NCI-H1092 treated with DMSO at 0.1 percent for 48 hours (cell line): Measurements from ENCODE around the gene KCNH6.

Experiments
- DNase-seq: peaks from one replicate; lab custom pipeline; 2025; lab: John Stamatoyannopoulos, UW

The KCNH6 gene

DNA sequence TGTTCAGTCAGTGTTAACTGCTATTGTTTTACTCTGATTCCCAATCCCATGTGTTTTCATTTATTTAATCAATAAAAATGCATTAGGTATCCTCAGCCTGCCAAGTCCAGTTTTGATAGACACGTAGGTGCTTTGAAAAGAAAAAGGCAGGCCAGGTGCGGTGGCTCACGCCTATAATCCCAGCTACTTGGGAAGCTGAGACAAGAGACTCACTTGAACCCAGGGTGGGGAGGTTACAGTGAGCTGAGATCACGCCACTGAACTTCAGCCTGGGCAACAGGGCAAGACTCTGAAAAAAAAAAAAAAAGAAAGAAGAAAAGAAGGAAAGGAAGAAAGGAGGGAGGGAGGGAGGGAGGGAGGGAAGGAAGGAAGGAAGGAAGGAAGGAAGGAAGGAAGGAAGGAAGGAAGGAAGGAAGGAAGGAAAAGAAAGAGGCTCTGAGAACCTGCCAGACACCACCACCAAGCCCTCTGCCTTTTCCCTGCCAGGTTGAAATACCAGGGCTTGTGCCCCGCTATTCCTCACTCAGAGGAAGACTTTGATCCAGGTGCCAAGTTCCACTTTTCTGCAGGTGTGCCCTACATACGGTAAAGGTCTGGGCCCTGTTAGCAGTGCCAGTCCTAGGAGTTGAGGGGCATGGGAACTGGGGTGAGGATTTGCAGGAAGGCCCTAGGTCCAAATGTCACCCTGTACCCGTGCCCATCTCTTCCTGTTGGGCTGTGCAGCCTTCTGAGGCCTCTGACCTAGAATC is 10.1 kb upstream of the KCNH6 start:
- peak; percentile 38 for DNase-seq

DNA sequence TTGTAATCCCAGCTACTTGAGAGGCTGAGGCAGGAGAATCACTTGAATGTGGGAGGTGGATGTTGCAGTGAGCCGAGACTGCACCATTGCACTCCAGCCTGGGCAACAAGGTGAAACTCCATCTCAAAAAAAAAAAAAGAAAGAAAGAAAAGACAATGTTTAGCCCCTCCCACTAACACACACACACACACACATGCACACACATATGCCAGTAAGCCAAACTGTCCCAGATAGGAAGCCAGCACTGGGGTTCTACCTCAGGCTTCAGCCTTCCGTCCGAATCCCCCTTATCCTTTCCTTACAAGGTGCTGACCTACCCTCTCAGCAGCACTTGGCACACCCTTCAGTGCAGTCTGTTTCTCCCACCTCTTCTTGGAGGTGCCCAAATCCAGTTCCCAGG is 8.7 kb upstream of the KCNH6 start:
- no peak for DNase-seq

DNA sequence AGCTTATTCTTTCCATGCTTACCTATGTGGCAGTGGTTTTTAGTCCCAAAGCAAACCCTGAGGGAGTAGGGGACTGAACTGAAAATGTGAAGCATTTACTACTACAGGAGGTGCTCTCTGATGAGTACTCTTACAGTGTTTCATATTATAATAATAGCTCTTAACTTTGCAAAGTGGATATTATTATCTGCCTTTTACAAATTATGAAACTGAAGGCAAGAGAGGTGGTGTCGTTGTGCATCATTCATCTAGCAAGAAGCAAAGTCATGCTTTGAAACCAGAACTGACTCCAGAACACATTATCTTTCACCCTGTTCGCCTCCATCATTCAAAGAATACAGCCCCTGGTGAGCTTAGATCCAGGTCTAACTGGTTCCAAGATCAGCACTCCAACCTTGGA is 8.2 kb upstream of the KCNH6 start:
- no peak for DNase-seq

DNA sequence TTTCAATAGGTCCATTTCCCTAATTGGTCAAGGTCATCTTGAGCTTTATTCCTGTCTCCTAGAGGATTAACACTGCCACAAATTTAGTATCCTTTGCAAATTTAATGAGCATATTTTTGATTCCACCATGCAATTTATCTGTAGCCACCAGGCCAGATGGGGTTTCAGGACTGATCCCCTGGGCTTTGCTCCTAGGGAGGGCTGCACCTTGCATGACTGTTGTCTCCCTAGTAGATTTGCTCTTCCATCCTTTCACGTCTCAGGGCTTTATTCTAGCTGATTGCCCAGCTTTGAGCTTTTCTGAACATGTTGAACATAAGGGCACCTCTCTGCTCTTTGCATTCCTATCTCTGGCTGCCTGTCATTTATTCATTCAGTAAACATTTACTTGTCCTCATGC is 7.7 kb upstream of the KCNH6 start:
- no peak for DNase-seq

DNA sequence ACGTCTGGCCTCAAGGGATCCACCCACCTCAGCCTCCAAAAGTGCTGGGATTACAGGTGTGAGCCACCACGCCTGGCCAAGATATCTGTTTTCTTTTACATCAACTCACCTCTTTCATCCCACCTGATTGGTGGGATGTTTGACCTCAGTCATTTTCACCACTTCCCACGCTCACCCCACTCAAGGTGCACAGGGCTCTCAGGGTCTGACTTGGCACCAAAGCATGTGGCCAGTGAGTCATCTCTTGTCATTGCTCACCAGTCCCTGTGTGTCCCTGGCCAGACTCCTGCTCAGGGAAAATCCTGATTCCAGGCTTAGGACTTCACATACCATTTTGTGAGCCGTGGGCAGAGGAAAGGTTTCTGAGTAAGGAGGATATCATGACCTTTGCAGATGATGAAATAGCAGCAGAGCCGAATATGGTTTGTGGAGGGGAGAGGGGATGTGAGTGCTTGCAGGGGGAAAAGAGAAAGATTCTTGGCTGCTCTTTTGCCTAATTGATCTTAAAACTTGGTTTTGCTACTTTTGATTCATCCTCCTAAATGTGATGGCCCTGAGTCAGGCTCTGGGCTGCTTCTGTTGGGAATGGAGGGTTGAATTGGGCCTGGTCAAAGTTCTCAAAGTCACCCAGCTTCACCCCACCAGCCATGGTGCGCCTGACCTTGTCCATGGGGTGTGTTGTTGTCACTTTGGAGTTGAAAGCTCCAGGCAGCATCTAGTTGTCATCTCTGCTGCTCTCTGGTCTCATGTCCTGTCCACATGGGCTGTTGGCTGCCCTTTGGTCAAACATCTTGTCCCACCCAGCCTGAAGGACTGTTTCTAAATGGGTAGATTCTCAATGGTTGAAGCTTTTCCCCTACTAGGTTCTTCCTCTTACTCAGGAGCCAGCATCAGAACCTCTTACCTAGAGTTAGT is 6.0 kb upstream of the KCNH6 start:
- no peak for DNase-seq

DNA sequence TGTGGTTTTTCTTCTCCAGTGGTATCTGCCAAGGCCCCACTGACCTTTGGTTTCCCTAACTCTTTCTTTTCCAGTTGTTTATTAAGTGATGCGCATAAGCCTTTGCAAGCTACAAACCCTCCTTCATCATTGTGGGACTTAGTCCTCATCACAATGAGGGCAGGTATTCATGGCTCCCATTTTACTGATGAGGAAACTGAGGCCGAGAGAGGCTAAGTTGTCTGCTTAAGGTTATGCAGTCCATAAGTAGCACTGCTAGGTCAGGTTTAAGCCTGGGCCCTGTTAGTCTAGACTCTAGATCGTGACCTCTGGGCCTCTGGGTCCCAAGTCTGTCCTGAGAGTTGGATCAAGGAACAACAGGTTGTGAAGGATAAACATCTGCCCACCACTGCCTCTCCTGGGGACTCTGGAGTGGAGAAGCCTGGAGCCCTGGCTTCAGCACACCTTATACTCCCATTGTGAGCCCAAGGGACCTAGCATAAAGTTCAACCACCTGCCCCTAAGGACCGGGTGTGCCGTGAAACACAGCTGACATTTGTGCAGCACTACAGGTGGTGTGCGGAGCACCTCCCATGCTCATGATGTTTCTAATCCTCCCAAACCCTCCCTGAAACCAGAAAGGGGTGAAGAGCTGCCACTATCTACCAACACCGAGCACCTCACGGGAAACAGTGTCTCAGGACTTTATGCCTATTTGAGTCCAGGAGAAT is 5.2 kb upstream of the KCNH6 start:
- peak; percentile 12 for DNase-seq

DNA sequence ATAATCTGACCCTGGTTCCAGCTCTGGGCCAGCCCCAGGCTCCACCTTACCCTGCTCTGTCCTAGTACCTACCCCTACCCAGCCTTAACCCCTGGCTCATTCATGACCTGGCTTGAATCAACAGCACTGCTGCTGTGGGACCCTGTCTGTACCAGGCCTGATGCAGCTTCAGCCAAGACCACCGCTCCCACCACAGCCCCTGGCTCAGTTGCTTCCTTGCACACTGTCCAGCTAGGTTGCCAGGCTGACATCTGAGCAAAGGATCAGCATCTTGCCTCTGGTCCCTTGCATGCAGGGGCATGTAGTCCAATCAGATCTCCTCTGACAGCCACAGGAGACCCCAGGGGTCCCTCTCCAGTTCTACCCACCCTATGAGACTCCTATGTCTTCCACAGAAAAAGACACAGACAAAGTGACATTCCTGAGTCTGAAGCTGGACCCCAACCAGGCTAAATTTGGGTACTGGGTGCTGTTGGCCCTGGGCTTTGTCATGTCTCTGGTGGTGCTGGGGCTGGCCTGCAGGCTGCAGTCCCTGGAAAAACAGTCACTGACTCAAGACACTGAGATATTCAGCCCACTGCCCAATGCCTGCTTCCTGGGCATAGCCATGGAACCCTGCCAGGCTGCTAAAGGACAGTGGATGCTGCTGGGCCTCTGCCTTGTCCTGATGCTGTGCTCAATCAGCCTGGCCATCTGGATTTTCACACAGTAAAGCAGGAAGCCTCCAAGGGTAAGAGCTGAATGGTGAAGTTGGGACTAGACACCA is 3.9 kb upstream of the KCNH6 start:
- DNase-seq: peak; percentile 30

DNA sequence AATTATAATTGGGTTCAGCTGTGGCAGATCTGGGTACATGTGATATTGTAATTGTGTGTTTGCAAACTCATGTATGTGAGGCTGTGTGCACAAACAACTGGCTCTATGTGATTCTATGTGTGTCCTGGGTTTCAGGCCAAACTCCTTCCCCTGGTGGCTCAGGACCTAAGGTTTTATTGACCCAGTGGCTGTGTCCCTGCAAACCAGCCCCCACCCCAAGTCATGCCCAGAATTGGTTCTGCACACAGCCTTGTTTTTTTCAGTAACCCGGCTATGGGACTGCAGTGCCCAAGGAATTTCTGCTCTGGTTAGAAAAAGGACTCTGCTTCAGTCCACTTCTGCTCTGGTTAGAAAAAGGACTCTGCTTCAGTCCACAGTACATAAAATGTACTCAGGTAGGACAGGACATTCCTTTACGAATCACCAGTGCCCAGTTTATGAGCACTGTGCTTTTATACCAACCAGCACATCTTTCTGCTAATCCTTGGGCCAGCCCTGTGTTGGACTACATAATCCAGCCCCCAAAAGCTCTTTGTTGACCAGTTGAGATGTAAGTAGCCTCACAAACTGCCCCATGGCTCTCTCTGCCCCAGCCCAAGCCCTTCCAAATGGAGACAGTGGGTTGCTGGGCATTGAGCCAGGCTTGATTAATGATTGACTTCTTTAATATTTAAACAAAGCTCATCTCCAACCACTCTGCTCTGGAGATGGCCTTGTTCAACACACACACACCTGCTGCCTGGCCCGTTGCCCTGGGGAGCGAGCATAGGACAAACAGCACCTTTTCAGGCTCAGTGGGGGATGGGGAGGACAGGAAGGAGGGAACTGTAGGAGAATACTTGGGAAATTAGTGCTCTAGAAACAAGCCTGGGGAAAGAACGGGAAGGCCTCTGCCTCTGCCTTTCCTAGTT is 2.9 kb upstream of the KCNH6 start:
- peak; percentile 97 for DNase-seq

DNA sequence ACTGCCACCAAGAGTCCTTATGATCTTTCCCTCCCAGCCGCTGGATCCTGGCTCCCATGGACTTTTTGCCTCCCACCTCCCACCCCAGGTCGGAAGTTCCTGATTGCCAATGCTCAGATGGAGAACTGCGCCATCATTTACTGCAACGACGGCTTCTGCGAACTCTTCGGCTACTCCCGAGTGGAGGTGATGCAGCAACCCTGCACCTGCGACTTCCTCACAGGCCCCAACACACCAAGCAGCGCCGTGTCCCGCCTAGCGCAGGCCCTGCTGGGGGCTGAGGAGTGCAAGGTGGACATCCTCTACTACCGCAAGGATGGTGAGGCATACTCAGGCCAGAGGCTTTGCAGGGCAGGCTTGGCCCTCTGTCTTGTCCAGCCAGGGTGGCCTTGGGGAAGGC is 893 bp downstream of the KCNH6 start:
- DNase-seq: no peak

DNA sequence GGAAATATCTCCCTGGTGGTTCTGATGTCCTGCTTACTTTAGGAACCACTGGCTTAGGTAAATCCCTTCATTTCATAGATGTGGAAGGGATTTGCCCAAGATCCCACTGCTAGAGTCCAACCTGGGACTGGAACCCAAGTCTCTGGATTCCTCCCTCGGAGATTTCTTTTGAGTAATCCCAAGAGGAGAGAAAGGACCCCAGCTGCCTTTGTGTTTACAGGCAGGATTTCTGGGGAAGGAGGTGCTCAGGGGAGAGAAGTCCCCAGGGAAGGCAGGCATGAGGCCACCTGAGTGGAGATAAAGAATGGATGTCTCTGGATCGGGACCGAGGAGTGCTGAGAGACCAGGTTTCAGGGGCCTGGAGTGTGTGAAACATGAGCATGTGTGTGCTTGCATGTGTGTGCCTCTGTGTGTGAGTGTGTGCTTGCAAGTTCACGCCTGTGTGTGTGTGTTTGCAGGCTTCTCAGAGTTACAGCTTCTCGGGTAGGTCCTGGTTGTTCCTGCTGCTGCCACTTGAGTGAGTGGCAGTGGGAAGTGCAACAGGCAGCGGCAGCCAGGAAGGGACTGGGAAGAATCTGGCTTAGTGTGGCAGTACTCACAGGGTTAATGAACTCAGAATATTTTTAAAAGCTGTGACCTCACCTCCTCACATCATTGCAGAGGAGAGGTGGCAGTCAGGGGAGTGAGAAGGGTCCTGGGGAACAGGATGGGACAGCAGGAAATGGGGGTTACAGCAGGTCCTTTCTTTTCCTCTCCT is 2.2 kb downstream of the KCNH6 start:
- DNase-seq: no peak

DNA sequence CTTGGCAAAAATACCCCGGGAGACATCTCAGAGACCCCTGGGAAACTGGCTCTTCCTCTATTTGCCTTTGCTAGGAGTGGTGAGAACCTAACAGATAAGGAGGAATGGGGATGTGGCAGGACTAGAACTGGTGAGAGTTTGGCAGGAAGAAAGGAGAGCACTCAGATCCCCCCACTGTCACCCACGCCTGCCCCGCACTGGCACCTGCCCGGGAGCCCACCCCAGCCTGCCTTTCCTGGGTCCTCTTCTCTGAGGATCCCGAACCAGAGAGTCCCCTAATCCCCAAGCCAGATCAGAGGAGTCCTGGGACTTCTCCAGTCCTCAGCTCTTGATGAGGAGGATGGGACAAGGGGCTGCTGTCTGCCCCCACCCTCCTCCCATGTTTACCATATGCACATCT is 3.7 kb downstream of the KCNH6 start:
- DNase-seq: no peak

DNA sequence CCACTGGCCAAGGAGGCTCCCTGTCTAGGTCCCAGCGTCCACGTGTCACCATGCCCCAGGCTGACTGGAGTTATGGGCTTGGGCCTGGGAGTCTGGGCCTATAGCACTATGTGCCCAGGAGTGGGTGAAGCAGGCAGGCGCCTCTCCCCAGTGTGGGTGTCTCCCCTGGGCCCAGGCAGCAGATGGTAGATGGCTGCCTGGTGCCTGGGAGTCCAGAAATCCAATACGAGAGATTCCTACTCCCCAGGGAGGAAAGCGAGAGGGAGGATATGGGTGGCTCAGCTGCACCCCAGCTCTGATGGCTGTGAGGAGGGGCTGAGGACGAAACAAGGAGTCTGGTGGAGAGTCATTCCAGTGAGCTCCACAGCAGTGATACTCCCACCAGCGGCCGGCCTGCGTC is 5.0 kb downstream of the KCNH6 start:
- no peak for DNase-seq

DNA sequence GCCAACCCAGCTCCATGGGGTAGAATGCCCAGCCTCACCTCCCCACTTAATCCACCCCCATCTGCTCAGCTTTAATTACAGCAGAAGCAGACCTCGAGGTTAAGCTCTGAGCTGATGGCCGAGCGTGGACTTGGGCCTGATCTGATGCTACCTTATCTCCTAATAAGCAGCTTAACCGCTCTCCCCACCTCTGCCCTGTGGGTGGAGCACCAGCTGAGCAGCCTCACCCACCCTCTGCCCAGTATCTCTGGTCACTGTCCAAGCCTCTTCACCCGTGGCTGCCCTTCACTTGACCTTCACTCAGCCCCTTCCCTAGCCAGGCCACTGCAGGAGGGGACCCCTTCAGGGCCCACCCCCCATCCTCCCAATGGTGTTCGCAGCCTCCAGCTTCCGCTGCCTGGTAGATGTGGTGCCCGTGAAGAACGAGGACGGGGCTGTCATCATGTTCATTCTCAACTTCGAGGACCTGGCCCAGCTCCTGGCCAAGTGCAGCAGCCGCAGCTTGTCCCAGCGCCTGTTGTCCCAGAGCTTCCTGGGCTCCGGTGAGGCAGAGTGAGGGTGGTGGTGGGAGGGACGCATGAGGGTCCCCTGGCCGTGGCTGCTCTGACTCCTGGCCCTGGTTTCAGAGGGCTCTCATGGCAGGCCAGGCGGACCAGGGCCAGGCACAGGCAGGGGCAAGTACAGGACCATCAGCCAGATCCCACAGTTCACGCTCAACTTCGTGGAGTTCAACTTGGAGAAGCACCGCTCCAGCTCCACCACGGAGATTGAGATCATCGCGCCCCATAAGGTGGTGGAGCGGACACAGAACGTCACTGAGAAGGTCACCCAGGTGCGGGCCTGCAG is 6.8 kb downstream of the KCNH6 start:
- DNase-seq: no peak

DNA sequence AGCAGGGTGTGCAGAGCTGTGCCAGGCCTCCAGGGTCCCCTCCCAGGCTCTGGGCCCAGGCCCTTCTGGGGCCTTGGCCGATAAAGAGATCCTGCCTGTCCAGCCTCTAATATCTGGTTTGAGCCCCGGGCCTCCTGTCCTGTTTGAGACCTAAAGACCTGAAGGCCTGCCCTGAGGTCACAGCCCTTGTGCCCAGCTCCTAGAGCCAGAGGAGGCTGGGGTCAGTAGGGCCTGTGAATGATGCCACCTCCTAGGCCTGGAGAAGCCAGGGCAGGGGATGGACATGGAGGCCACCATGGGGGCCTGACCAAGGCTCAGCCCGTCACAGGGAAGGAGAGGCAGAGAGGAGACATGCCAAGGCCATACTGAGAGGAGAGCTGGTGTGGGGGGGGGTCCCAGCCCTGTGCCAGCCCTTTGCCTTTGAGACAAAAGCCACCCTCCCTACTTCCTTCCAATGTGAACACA is 7.4 kb downstream of the KCNH6 start:
- DNase-seq: no peak

DNA sequence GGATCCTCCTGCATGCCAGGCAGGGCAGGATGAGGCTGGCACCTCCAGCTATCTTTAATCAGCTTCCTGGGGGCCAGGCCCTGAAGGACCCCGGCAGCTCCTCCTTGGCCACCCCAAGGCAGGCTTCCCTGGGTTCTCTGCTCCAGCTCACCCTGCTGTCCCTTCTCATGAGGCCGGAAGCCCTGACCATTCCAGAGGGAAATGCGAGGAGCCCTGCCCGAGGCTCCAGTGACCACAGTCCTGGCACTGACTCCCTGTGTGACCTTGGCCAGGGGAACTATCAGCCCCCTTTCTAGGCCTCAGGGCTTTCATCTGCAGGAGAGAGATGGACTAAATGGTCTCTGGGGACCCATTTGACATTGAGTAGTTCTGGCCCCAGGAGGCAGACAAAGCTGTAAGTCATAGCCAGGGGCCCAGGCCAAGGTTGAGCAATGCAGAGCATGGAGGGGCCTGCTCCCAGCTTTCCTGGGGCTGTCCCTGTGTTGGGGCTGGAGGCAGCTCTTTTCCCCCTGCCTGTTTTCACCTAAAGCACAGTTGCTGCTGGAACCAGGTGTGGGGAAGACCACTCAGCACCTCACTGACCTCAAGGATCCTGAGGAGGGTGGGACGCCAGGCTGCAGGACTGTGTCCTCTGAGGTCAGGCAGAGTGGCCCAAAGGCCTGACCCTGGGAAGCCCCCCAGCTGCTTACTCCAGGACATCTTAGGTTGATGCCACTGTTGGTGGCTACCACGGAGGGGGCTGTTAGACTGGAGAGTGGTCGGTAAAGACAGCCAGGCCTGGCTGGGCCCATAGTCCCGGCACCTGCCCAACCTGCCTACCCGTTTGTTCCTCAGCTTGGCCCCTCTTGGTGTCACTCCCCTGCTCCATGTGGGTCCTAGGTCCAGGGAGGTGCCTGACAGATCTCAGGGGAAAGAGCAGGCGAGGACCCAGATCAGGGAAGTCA is 8.1 kb downstream of the KCNH6 start:
- DNase-seq: no peak

DNA sequence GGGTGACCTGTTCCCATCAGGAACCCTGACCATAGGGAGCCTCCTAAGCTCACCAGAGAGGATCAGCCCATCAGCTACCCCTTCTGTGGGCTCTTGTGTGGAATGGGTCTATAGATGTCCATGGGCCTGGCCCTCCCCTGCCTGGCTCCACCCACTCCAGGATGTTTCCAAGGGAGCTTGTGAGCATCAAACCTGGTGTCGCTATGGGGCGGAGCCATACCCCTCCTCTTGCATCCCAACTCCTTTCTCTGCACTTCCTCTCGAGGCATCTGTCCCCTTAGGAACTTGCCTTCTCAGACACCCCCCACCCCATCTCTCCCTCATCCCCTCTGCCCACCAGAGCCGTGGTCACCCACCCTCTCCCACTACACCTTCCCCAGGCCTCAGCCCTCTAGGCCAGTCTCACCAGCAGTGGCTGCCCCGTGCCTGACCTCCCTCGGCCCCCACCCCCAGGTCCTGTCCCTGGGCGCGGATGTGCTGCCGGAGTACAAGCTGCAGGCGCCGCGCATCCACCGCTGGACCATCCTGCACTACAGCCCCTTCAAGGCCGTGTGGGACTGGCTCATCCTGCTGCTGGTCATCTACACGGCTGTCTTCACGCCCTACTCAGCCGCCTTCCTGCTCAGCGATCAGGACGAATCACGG is 10.4 kb downstream of the KCNH6 start:
- DNase-seq: no peak

DNA sequence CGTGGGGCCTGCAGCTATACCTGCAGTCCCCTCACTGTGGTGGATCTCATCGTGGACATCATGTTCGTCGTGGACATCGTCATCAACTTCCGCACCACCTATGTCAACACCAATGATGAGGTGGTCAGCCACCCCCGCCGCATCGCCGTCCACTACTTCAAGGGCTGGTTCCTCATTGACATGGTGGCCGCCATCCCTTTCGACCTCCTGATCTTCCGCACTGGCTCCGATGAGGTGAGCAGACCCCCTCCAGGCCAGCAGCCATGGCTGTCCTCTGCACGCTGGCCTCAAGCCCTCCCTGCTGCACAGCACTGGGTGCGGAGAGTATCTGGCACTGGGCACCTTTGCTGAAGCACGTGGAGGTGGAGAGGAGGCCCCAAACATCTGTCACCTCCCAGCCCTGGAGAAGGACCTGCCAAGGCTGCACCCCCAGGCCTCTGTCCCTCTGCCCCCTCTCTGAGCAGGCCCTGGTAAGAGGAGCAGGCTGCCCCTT is 11.0 kb downstream of the KCNH6 start:
- no peak for DNase-seq
